A549 treated with GW870086 at 1 μM for 4 hours (cell line): ENCODE data around the gene FH. TPM values are rescaled to one million over a fixed set of nuclear protein-coding genes. Genes with fewer than 3 reads are reported as not detected.

Experiments
- total RNA-seq: library from RNA; stranded (reverse); fragments of 200-300 nt; extraction: Qiagen RNA extraction; gene quantifications from 5 replicates; pipeline ENCODE4 v1.2.3, GENCODE V29; 2022; ENCODE audit warnings: low read depth

Gene FH
- 84.0 to 91.7 TPM (median 88.7 TPM) in 5 replicates for total RNA-seq

GRCh38 chr1:241519308-241520079 is at the start of gene FH:
TSS of gene FH (minus strand) at chr1:241519755. CDS start at chr1:241519722, 33 bp downstream.

GRCh38 chr1:241532162-241532531 is 12.6 kb upstream of the FH start, which contains the start of gene KMO:
TSS of gene KMO (plus strand) at chr1:241532378. CDS start at chr1:241532445, 67 bp downstream.

Other genes with a start within 250 kb of the FH start
- 0.09 TPM in 1 of 5 replicates, not detected in the others for gene RGS7, start 162.6 kb downstream of the FH start, total RNA-seq
- gene KMO, start 12.6 kb upstream of the FH start, total RNA-seq, result 0.58 to 1.4 TPM (median 0.90 TPM) in 5 replicates
- 6.7 to 10.7 TPM (median 8.8 TPM) in 5 replicates for gene CHML, start 120.6 kb upstream of the FH start, total RNA-seq
- 56.4 to 69.2 TPM (median 61.8 TPM) in 5 replicates for gene OPN3, start 120.6 kb upstream of the FH start, total RNA-seq
- gene WDR64, start 132.5 kb upstream of the FH start, total RNA-seq, result not detected in 5 replicates